K562 (cell line): ENCODE results near the gene PLAA. TPM values are rescaled to one million over a fixed set of nuclear protein-coding genes. Genes with fewer than 3 reads are reported as not detected.
A peak's percentile ranks its signal among the peaks of the same experiment; 100 is the strongest.

Source experiments
- AFF4 ChIP-seq: sonication (generic); formaldehyde crosslinking; IDR thresholded peaks from 2 replicates; pipeline ENCODE4 v1.8.0; 2023; ENCODE audit warnings: mild to moderate bottlenecking, missing genetic modification reagents
- CBX2 ChIP-seq: fragments of 200-600 bp; sonication (generic); IDR thresholded peaks from one replicate; pipeline ENCODE4 v1.6.1; 2012; ENCODE audit warnings: mild to moderate bottlenecking, low read length, inconsistent platforms; ENCODE audit not compliant: insufficient read depth, poor library complexity, severe bottlenecking
- ELF4 ChIP-seq: fragments of 450-650 bp; formaldehyde crosslinking; IDR thresholded peaks from 2 replicates; pipeline ENCODE4 v1.4.0; 2022; ENCODE audit warnings: missing genetic modification characterization
- FOXP4 ChIP-seq: sonication (generic); formaldehyde crosslinking; IDR thresholded peaks from 2 replicates; pipeline ENCODE4 v1.8.0; 2022; ENCODE audit warnings: mild to moderate bottlenecking, missing genetic modification reagents, borderline replicate concordance
- HLTF ChIP-seq: fragments of 450-650 bp; IDR thresholded peaks from 2 replicates; pipeline ENCODE4 v1.6.1; 2016
- MIER1 ChIP-seq: fragments of 450-650 bp; IDR thresholded peaks from 2 replicates; pipeline ENCODE4 v1.6.1; 2016; ENCODE audit warnings: antibody characterized with exemption, mild to moderate bottlenecking, low read depth
- NR2C1 ChIP-seq, 2 experiments: fragments of 450-650 bp; IDR thresholded peaks; 2 replicates each; pipeline ENCODE4 v1.6.1; 2017; ENCODE audit warnings: mild to moderate bottlenecking in 2 of 2, antibody characterized with exemption in 1 of 2, inconsistent platforms in 1 of 2, missing compliant biosample characterization in 1 of 2, missing genetic modification characterization in 1 of 2
- PTBP1 ChIP-seq: fragments of 200-400 bp; formaldehyde crosslinking; IDR thresholded peaks from 2 replicates; pipeline ENCODE4 v1.6.1; 2017; ENCODE audit warnings: low read depth, low read length
- SIN3A ChIP-seq, 2 experiments: fragments of 150-350 bp in 1 of 2; IDR thresholded peaks; 2 replicates each; pipeline ENCODE4 v1.6.1; 2011 to 2016; ENCODE audit warnings: borderline replicate concordance in 2 of 2, low read depth in 2 of 2, low read length in 2 of 2, mild to moderate bottlenecking in 2 of 2, moderate library complexity in 2 of 2; ENCODE audit not compliant: control insufficient read depth in 1 of 2
- SMARCA4 ChIP-seq: fragments of 450-650 bp; IDR thresholded peaks from 2 replicates; pipeline ENCODE4 v1.6.1; 2016
- SRF ChIP-seq, 2 experiments: fragments of 250-450, 450-650 bp in 1 of 2; sonication (Bioruptor Pico) in 1 of 2; sonication (generic) in 1 of 2; formaldehyde crosslinking; IDR thresholded peaks; 2 replicates each; pipeline versions ENCODE4 v1.5.0 to v1.5.1; 2020 to 2022; ENCODE audit warnings: mild to moderate bottlenecking in 1 of 2, missing genetic modification reagents in 1 of 2
- TEAD1 ChIP-seq, 2 experiments: fragments of 450-650 bp in 1 of 2; sonication (generic) in 1 of 2; formaldehyde crosslinking; IDR thresholded peaks; 2 replicates each; pipeline versions ENCODE4 v1.4.0 to v1.8.0; 2020 to 2022; ENCODE audit warnings: mild to moderate bottlenecking in 2 of 2, missing genetic modification reagents in 1 of 2
- ZBED1 ChIP-seq: IDR thresholded peaks from 2 replicates; pipeline ENCODE4 v1.6.1; 2014
- ZNF586 ChIP-seq: fragments of 450-650 bp; formaldehyde crosslinking; conservative IDR thresholded peaks from 2 replicates; pipeline ENCODE4 v1.4.0; 2020; ENCODE audit warnings: mild to moderate bottlenecking, moderate library complexity
- ZNF778 ChIP-seq: fragments of 450-650 bp; formaldehyde crosslinking; IDR thresholded peaks from 2 replicates; pipeline ENCODE4 v1.4.0; 2020; ENCODE audit warnings: mild to moderate bottlenecking, moderate library complexity
- ZNF79 ChIP-seq: fragments of 250-450 bp; sonication (Bioruptor Pico); IDR thresholded peaks from 2 replicates; pipeline ENCODE4 v1.4.0; 2020; ENCODE audit warnings: low read depth, mild to moderate bottlenecking, moderate library complexity
- polyA plus RNA-seq, 8 experiments: library from polyadenylated mRNA; depleted of rRNA in 4 of 8; stranded (reverse) in 5 of 8; unstranded in 3 of 8; fragments of >200 nt; fragmentation: Nextera tagmentation in 2 of 8; fragmentation: Illumina TruSeq in 1 of 8; extraction: Ambion mirVana in 2 of 8; extraction: Trizol in 1 of 8; gene quantifications; 2 replicates each; pipeline versions ENCODE4 v1.2.1 to v1.2.3, GENCODE V29; 2011 to 2014; ENCODE audit warnings: inconsistent platforms in 1 of 8, missing spikeins in 1 of 8
- total RNA-seq, 7 experiments: library from RNA; depleted of rRNA in 6 of 7; stranded (reverse); fragments of >200 nt in 6 of 7; fragmentation: Illumina TruSeq in 2 of 7; extraction: Trizol in 2 of 7; gene quantifications; 2 replicates each; pipeline versions ENCODE4 v1.2.1 to v1.2.3, GENCODE V29; 2011 to 2021; ENCODE audit warnings: low replicate concordance in 1 of 7
- TF ChIP-seq, protein P1 (sequence below): fragments of 200-400 bp; formaldehyde crosslinking; IDR thresholded peaks from 2 replicates; pipeline ENCODE4 v1.6.1; 2017; ENCODE audit warnings: mild to moderate bottlenecking, low read depth, low read length, moderate library complexity
- TF ChIP-seq, protein P2 (sequence below): IDR thresholded peaks from 2 replicates; pipeline ENCODE4 v1.6.1; 2014; ENCODE audit warnings: antibody characterized with exemption

The PLAA gene
- total and polyA plus RNA-seq, 9 of the 15 experiments (the other 6 are each of a cell fraction or from before 2014, with no cell fraction given) = 3.5 to 20.7 (median 16.6) TPM

GRCh38 chr9:26954050-26954508, 7.0 kb upstream of the PLAA start (continued):
- TF ChIP-seq AFF4 = no peak
- no peak for TF ChIP-seq SMARCA4
- TF ChIP-seq SRF (CRISPR knock-in tag; IDR thresholded peaks at IDR 0.05) = peak in 1 of 2 experiments; percentile 94; a peak in 2 of 4 replicates
- no peak for TF ChIP-seq ZNF586
- TF ChIP-seq SIN3A (IDR thresholded peaks at IDR 0.05; ENCODE audit: borderline replicate concordance in 2 of 2, control insufficient read depth in 1 of 2, low read depth in 2 of 2, low read length in 2 of 2) = no peak
- no peak for TF ChIP-seq TEAD1 (CRISPR knock-in tag; IDR thresholded peaks at IDR 0.05)
- no peak for TF ChIP-seq ELF4 (CRISPR knock-in tag)
- no peak for TF ChIP-seq ZBED1
- no peak for TF ChIP-seq FOXP4 (CRISPR knock-in tag)
- TF ChIP-seq, protein P1, sequence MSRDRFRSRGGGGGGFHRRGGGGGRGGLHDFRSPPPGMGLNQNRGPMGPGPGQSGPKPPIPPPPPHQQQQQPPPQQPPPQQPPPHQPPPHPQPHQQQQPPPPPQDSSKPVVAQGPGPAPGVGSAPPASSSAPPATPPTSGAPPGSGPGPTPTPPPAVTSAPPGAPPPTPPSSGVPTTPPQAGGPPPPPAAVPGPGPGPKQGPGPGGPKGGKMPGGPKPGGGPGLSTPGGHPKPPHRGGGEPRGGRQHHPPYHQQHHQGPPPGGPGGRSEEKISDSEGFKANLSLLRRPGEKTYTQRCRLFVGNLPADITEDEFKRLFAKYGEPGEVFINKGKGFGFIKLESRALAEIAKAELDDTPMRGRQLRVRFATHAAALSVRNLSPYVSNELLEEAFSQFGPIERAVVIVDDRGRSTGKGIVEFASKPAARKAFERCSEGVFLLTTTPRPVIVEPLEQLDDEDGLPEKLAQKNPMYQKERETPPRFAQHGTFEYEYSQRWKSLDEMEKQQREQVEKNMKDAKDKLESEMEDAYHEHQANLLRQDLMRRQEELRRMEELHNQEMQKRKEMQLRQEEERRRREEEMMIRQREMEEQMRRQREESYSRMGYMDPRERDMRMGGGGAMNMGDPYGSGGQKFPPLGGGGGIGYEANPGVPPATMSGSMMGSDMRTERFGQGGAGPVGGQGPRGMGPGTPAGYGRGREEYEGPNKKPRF = no peak
- no peak for TF ChIP-seq NR2C1 (IDR thresholded peaks at IDR 0.05)
- no peak for TF ChIP-seq NR2C1 (tag; IDR thresholded peaks at IDR 0.05)
- TF ChIP-seq MIER1 = no peak
- TF ChIP-seq ZNF778 (CRISPR knock-in tag) = no peak
- TF ChIP-seq CBX2 = no peak
- TF ChIP-seq ZNF79 = no peak
- TF ChIP-seq, protein P2, sequence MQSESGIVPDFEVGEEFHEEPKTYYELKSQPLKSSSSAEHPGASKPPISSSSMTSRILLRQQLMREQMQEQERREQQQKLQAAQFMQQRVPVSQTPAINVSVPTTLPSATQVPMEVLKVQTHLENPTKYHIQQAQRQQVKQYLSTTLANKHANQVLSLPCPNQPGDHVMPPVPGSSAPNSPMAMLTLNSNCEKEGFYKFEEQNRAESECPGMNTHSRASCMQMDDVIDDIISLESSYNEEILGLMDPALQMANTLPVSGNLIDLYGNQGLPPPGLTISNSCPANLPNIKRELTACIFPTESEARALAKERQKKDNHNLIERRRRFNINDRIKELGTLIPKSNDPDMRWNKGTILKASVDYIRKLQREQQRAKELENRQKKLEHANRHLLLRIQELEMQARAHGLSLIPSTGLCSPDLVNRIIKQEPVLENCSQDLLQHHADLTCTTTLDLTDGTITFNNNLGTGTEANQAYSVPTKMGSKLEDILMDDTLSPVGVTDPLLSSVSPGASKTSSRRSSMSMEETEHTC = no peak
- TF ChIP-seq PTBP1 = no peak
- TF ChIP-seq HLTF = no peak
